Muscle of arm (tissue), 14 donors: ENCODE measurements around the gene BRI3. TPM values are rescaled to one million over a fixed set of nuclear protein-coding genes. Genes with fewer than 3 reads are reported as not detected.

Source experiments
- DNase-seq: peaks from one replicate; pipeline ENCODE4 v3.0.0-alpha.2; 2013
- long read RNA-seq, 11 donors: transcript quantifications; one replicate each; lab custom pipeline, GENCODE V29; 2026
- polyA plus RNA-seq, 12 donors: library from polyadenylated mRNA; unstranded; fragments of 120-200 nt; gene quantifications; one replicate each; pipeline ENCODE4 v1.2.1, GENCODE V29; 2013; ENCODE audit not compliant: insufficient read length in 12 of 12

Gene BRI3
- 100 to 1,000 TPM in 1 of 12 donors, 10 to 100 TPM in 10, not detected in 1; 60.2 to 110 (median 88.2) TPM for polyA plus RNA-seq
- long read RNA-seq, donor 1, transcript BRI3-201 (3 exons, 780 nt): major isoform, 181 of 261 reads
- long read RNA-seq, donor 1, partial matches to known transcripts: 79 of 261 reads
- long read RNA-seq, donor 1, other reads (novel, unspliced or antisense): 0 of 261 reads
- long read RNA-seq, donor 2, transcript BRI3-201 (3 exons, 780 nt): major isoform, 144 of 179 reads
- long read RNA-seq, donor 2, partial matches to known transcripts: 33 of 179 reads
- long read RNA-seq, donor 2, other reads (novel, unspliced or antisense): 0 of 179 reads
- long read RNA-seq, donor 3, transcript BRI3-201 (3 exons, 780 nt): major isoform, 47 of 70 reads
- long read RNA-seq, donor 3, partial matches to known transcripts: 22 of 70 reads
- long read RNA-seq, donor 3, other reads (novel, unspliced or antisense): 0 of 70 reads
- long read RNA-seq, donor 4, transcript BRI3-201 (3 exons, 780 nt): major isoform, 39 of 42 reads
- long read RNA-seq, donor 4, partial matches to known transcripts: 0 of 42 reads
- long read RNA-seq, donor 4, other reads (novel, unspliced or antisense): 0 of 42 reads
- long read RNA-seq, donor 5, transcript BRI3-201 (3 exons, 780 nt): major isoform, 119 of 144 reads
- long read RNA-seq, donor 5, partial matches to known transcripts: 22 of 144 reads
- long read RNA-seq, donor 5, other reads (novel, unspliced or antisense): 0 of 144 reads
- long read RNA-seq, donor 6, transcript BRI3-201 (3 exons, 780 nt): major isoform, 56 of 82 reads
- long read RNA-seq, donor 6, partial matches to known transcripts: 24 of 82 reads
- long read RNA-seq, donor 6, other reads (novel, unspliced or antisense): 0 of 82 reads
- long read RNA-seq, donor 7, transcript BRI3-201 (3 exons, 780 nt): major isoform, 47 of 48 reads
- long read RNA-seq, donor 7, partial matches to known transcripts: 0 of 48 reads
- long read RNA-seq, donor 7, other reads (novel, unspliced or antisense): 0 of 48 reads
- long read RNA-seq, donor 8, transcript BRI3-201 (3 exons, 780 nt): major isoform, 124 of 125 reads
- long read RNA-seq, donor 8, partial matches to known transcripts: 0 of 125 reads
- long read RNA-seq, donor 8, other reads (novel, unspliced or antisense): 0 of 125 reads
- long read RNA-seq, donor 9, transcript BRI3-201 (3 exons, 780 nt): major isoform, 56 of 77 reads
- long read RNA-seq, donor 9, partial matches to known transcripts: 21 of 77 reads
- long read RNA-seq, donor 9, other reads (novel, unspliced or antisense): 0 of 77 reads
- long read RNA-seq, donor 10, transcript BRI3-201 (3 exons, 780 nt): major isoform, 108 of 138 reads
- long read RNA-seq, donor 10, partial matches to known transcripts: 28 of 138 reads
- long read RNA-seq, donor 10, other reads (novel, unspliced or antisense): 0 of 138 reads
- long read RNA-seq, donor 11, transcript BRI3-201 (3 exons, 780 nt): major isoform, 97 of 124 reads
- long read RNA-seq, donor 11, partial matches to known transcripts: 24 of 124 reads
- long read RNA-seq, donor 11, other reads (novel, unspliced or antisense): 0 of 124 reads

GRCh38 chr7:98280791-98281756, at the start of gene BRI3:
Gene BRI3 (plus strand): TSS chr7:98281686. CDS start chr7:98281796, 110 bp downstream.
- peak; percentile 84 for DNase-seq

GRCh38 chr7:98232263-98232585, 49.3 kb upstream of the BRI3 start:
- DNase-seq: no peak

GRCh38 chr7:98232799-98233198, 48.7 kb upstream of the BRI3 start:
- no peak for DNase-seq

- DNase-seq: no peak
Measured at GRCh38 chr7:98233219-98234070, 48.0 kb upstream of the BRI3 start.

GRCh38 chr7:98234429-98235147, 46.9 kb upstream of the BRI3 start:
- DNase-seq: no peak

GRCh38 chr7:98235901-98236300, 45.6 kb upstream of the BRI3 start:
- DNase-seq: no peak

- DNase-seq: no peak
Measured at GRCh38 chr7:98236355-98237185, 44.9 kb upstream of the BRI3 start.

- no peak for DNase-seq
Measured at GRCh38 chr7:98238076-98238475, 43.4 kb upstream of the BRI3 start.

- DNase-seq: no peak
Measured at GRCh38 chr7:98238976-98239375, 42.5 kb upstream of the BRI3 start.

- DNase-seq: no peak
Measured at GRCh38 chr7:98240961-98241673, 40.4 kb upstream of the BRI3 start.

GRCh38 chr7:98241674-98242241, 39.7 kb upstream of the BRI3 start:
- no peak for DNase-seq

- DNase-seq: no peak
Measured at GRCh38 chr7:98242342-98242741, 39.1 kb upstream of the BRI3 start.

GRCh38 chr7:98242934-98243333, 38.6 kb upstream of the BRI3 start:
- DNase-seq: no peak

- DNase-seq: no peak
Measured at GRCh38 chr7:98244871-98245270, 36.6 kb upstream of the BRI3 start.

- no peak for DNase-seq
Measured at GRCh38 chr7:98248156-98248555, 33.3 kb upstream of the BRI3 start.

GRCh38 chr7:98249106-98249505, 32.4 kb upstream of the BRI3 start:
- no peak for DNase-seq

GRCh38 chr7:98250789-98251188, 30.7 kb upstream of the BRI3 start:
- DNase-seq: no peak
